ENCODE data around the gene ADK. TPM values are rescaled to one million over a fixed set of nuclear protein-coding genes. Genes with fewer than 3 reads are reported as not detected.

ADK gene
- total RNA-seq, 4 donors from 2014 or later, result 15.3 to 23.3 (median 20.8) TPM

GRCh38 chr10:74589851-74590250 lies 438.8 kb downstream of the ADK start:
- Histone ChIP-seq H3K27me3 (no peaks in the 10 kb centered on the region), H3K4me3 (no peak overlapping the region), H3K4me1 (peaks cover 25 to 94% (median 35%) of the 10 kb centered on the region in 3 donors), H3K9me3 (no peaks in the 10 kb centered on the region), H3K36me3 (no peaks in the 10 kb centered on the region), H3K27ac (peak overlapping the region; percentile 64 to 85 (median 71))
- no peak for ATAC-seq
- TF ChIP-seq CTCF (IDR thresholded peaks at IDR 0.05) (no peak), POLR2AphosphoS5 (IDR thresholded peaks at IDR 0.05) (no peak), POLR2A (IDR thresholded peaks at IDR 0.05) (no peak), EP300 (IDR thresholded peaks at IDR 0.05) (no peak)
- WGBS, 2 donors (ENCODE audit: low coverage in 1 of 2), result 39 to 42% methylated on average over 2 of the region's 2 CpGs

DNA sequence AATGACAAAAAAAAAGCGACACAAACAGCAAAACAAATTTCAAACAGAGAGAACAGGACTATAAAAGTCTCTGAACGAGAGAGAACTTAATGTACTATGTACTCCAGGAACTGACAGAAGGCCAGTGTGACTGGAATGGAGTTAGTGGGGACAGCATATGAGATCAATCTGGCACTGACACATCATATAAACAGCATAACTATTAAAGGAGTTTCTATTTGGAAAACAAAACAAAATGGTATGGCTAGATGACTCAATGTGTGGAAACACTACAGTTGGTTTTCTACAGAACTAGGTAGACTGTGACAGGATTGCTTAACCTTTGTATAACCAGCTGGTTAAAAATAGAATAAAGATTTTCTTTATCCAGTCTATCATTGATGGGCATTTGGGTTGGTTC lies 442.4 kb downstream of the ADK start:
- 31 to 36% methylated on average over 2 of the region's 2 CpGs for WGBS, 2 donors (ENCODE audit: low coverage in 1 of 2)
- Histone ChIP-seq H3K9me3 (no peaks in the 10 kb centered on the region), H3K4me1 (peaks cover 16 to 59% (median 30%) of the 10 kb centered on the region in 3 donors), H3K4me3 (no peak overlapping the region), H3K27me3 (no peaks in the 10 kb centered on the region), H3K27ac (peak overlapping the region in 3 of 4 donors; percentile 56 to 75 (median 57)), H3K36me3 (no peaks in the 10 kb centered on the region)
- ATAC-seq, result peak; percentile 57
- TF ChIP-seq POLR2AphosphoS5 (IDR thresholded peaks at IDR 0.05) (peak; percentile 93), POLR2A (IDR thresholded peaks at IDR 0.05) (no peak), EP300 (IDR thresholded peaks at IDR 0.05) (no peak), CTCF (IDR thresholded peaks at IDR 0.05) (no peak)

DNA sequence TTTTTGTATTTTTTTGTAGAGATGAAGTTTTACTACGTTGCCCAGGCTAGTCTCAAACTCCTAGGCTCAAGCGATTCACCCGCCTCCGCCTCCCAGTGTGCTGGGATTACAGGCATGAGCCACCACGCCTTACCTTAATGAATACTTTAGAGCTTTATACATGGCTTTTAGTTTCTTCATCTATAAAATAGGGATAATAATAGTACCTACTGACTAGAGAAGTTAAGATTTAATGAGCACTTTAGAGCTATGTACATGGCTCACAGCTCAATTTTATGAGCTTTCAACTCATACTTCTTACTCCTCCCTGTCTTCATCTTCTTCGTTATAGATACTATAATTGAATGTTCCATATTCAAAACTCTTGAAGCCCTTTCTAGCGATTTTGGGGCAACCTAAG lies 445.7 kb downstream of the ADK start:
- 97 to 100% methylated on average over 5 to 7 of the region's 7 CpGs for WGBS, 2 donors (ENCODE audit: low coverage in 1 of 2)
- Histone ChIP-seq H3K4me3 (no peak overlapping the region), H3K9me3 (no peaks in the 10 kb centered on the region)

DNA sequence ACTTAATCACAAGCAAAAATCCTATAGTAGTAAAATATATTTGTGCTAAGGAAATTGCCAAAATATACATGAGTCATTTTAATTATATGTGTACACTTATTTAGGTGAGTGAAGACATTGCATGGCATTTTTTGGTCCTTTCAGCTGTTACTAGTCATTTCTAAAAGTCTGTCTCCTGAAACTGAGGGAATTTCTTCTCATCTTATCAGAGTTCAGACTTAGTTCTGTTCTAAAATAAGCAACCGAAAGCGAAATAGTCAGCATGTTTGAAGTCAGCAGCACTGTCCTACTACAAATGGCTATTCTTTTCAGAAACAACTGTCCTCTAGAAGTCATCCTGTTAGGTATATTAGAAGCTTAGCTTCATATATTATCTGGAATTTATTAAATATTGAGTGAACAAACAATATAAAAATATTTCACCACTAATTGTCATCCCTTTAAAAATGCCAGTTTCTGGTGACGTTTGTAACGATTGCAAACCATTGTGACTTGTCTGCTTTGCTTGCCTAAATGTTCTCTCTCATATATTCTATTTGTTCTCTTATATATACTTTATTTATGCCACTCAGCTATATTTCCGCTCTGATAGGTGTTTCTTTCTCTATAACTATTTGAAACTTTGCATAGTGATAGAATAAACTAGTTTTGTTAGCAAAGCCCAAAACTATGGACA lies 448.0 kb downstream of the ADK start:
- no peak for ATAC-seq
- H3K27ac ChIP-seq, result peak overlapping the region in 2 of 4 donors; percentile 1 to 59
- H3K9me3 ChIP-seq, result no peaks in the 10 kb centered on the region
- TF ChIP-seq POLR2AphosphoS5 (IDR thresholded peaks at IDR 0.05) (no peak), EP300 (IDR thresholded peaks at IDR 0.05) (no peak), CTCF (IDR thresholded peaks at IDR 0.05) (no peak), POLR2A (IDR thresholded peaks at IDR 0.05) (no peak)
- 42 to 58% methylated on average over 5 of the region's 5 CpGs for WGBS, 2 donors (ENCODE audit: low coverage in 1 of 2)
- H3K4me3 ChIP-seq, result peak overlapping the region in 1 of 2 donors; percentile 27
- no peaks in the 10 kb centered on the region for H3K27me3 ChIP-seq
- H3K36me3 ChIP-seq, result no peaks in the 10 kb centered on the region
- H3K4me1 ChIP-seq, result peaks cover 0 to 4% (median 0%) of the 10 kb centered on the region in 3 donors

More for the DNA sequence above, 445.7 kb downstream of the ADK start:
- ATAC-seq, result no peak
- Histone ChIP-seq H3K36me3 (no peaks in the 10 kb centered on the region), H3K4me1 (peaks cover 0 to 27% (median 15%) of the 10 kb centered on the region in 3 donors), H3K27ac (no peak overlapping the region), H3K27me3 (no peaks in the 10 kb centered on the region)
- TF ChIP-seq EP300 (IDR thresholded peaks at IDR 0.05) (no peak), POLR2A (IDR thresholded peaks at IDR 0.05) (no peak), CTCF (IDR thresholded peaks at IDR 0.05) (no peak), POLR2AphosphoS5 (IDR thresholded peaks at IDR 0.05) (no peak)

- no peaks in the 10 kb centered on the region for H3K4me1 ChIP-seq
- no peaks in the 10 kb centered on the region for H3K27me3 ChIP-seq
- TF ChIP-seq POLR2A (IDR thresholded peaks at IDR 0.05), result no peak
- no peak for TF ChIP-seq EP300 (IDR thresholded peaks at IDR 0.05)
- no peak for TF ChIP-seq CTCF (IDR thresholded peaks at IDR 0.05)
- TF ChIP-seq POLR2AphosphoS5 (IDR thresholded peaks at IDR 0.05), result no peak
- no peaks in the 10 kb centered on the region for H3K9me3 ChIP-seq
- no peak overlapping the region for H3K4me3 ChIP-seq
- no peaks in the 10 kb centered on the region for H3K36me3 ChIP-seq
- H3K27ac ChIP-seq, result peak overlapping the region in 1 of 4 donors; percentile 59
- no peak for ATAC-seq
Measured at GRCh38 chr10:74599672-74600071, 448.7 kb downstream of the ADK start.

Measured in gastroesophageal sphincter (tissue), 4 donors.